Endodermal cell (in vitro differentiated cells): ENCODE results near the gene VWA8. TPM values are rescaled to one million over a fixed set of nuclear protein-coding genes. Genes with fewer than 3 reads are reported as not detected.

Source experiments
- DNase-seq: peaks from one replicate; pipeline ENCODE4 v3.0.0-alpha.2; 2017
- H3K27ac ChIP-seq: 2 replicates; pipeline ENCODE4 v1.5.1; 2013; ENCODE audit warnings: mild to moderate bottlenecking, low read depth, low read length, moderate library complexity
- H3K27me3 ChIP-seq: 2 replicates; pipeline ENCODE4 v1.6.1; 2013; ENCODE audit warnings: mild to moderate bottlenecking, low read length, moderate library complexity; ENCODE audit not compliant: insufficient read depth, control insufficient read depth, poor library complexity, severe bottlenecking
- H3K36me3 ChIP-seq: 2 replicates; pipeline ENCODE4 v1.7.0; 2013; ENCODE audit warnings: mild to moderate bottlenecking, low read length, moderate library complexity; ENCODE audit not compliant: control insufficient read depth, insufficient read depth
- H3K4me1 ChIP-seq: one replicate; pipeline ENCODE4 v1.7.0; 2013; ENCODE audit warnings: low read length; ENCODE audit not compliant: control insufficient read depth, insufficient read depth
- H3K4me3 ChIP-seq: 2 replicates; pipeline ENCODE4 v1.5.1; 2013; ENCODE audit warnings: mild to moderate bottlenecking, low read length, moderate library complexity
- H3K9ac ChIP-seq: 2 replicates; pipeline ENCODE4 v1.6.1; 2013; ENCODE audit warnings: mild to moderate bottlenecking, low read length, moderate library complexity; ENCODE audit not compliant: poor library complexity, severe bottlenecking; ENCODE audit errors: extremely low read depth
- H3K9me3 ChIP-seq: 2 replicates; pipeline ENCODE4 v1.6.1; 2013; ENCODE audit warnings: mild to moderate bottlenecking, low read length, moderate library complexity; ENCODE audit not compliant: control insufficient read depth
- H3K27ac Mint-ChIP-seq: 2 replicates; pipeline ENCODE4 v1.8.0; 2020; ENCODE audit warnings: mixed read lengths
- H3K27me3 Mint-ChIP-seq: 2 replicates; pipeline ENCODE4 v1.8.0; 2021; ENCODE audit warnings: mild to moderate bottlenecking, mixed read lengths; ENCODE audit not compliant: insufficient read depth
- H3K36me3 Mint-ChIP-seq: 2 replicates; pipeline ENCODE4 v1.8.0; 2020; ENCODE audit warnings: low read depth, mixed read lengths
- H3K4me1 Mint-ChIP-seq: 2 replicates; pipeline ENCODE4 v1.8.0; 2020; ENCODE audit warnings: mixed read lengths
- H3K4me3 Mint-ChIP-seq: 2 replicates; pipeline ENCODE4 v1.8.0; 2020; ENCODE audit warnings: mild to moderate bottlenecking, moderate library complexity, mixed read lengths
- H3K9me3 Mint-ChIP-seq: 2 replicates; pipeline ENCODE4 v1.8.0; 2020; ENCODE audit warnings: mild to moderate bottlenecking, mixed read lengths
- CTCF ChIP-seq: fragments of 200-600 bp; sonication (generic); conservative IDR thresholded peaks from 2 replicates; pipeline ENCODE4 v1.5.0; 2021; ENCODE audit warnings: antibody characterized with exemption, mild to moderate bottlenecking
- WGBS, 2 experiments: methylation state at CpG; one replicate each; pipeline versions ENCODE4 v1.1.5 to v1.1.7; 2013; ENCODE audit warnings: missing lambda C conversion rate in 2 of 2, mixed read lengths in 1 of 2; ENCODE audit not compliant: insufficient coverage in 1 of 2, insufficient read length in 1 of 2; 5-methylcytosine and 5-hydroxymethylcytosine counted together
- total RNA-seq, 2 donors: library from RNA; stranded (reverse); fragmentation: NEBNext Ultra II Directional in 1 of 2; extraction: Animal tissue kit (Norgen Biotek cat#: 25700) in 1 of 2; gene quantifications; 2 replicates in 1 of 2; 3 replicates in 1 of 2; pipeline ENCODE4 v1.2.1, GENCODE V29; 2021

Gene VWA8
- total RNA-seq, 2 donors from 2014 or later = 24.6 to 25.6 TPM

GRCh38 chr13:41847216-41847615 is 113.7 kb downstream of the VWA8 start:
- peaks cover 2% of the 10 kb centered on the region for H3K36me3 ChIP-seq
- no peak for TF ChIP-seq CTCF
- H3K27me3 Mint-ChIP-seq = no peaks in the 10 kb centered on the region
- DNase-seq = no peak
- no peak overlapping the region for H3K9ac ChIP-seq
- H3K4me3 ChIP-seq = no peak overlapping the region
- peaks cover 8% of the 10 kb centered on the region for H3K4me1 Mint-ChIP-seq
- no peaks in the 10 kb centered on the region for H3K9me3 Mint-ChIP-seq
- H3K27me3 ChIP-seq = no peaks in the 10 kb centered on the region
- peaks cover 32% of the 10 kb centered on the region for H3K36me3 Mint-ChIP-seq
- H3K4me1 ChIP-seq = peaks cover 3% of the 10 kb centered on the region
- no peaks in the 10 kb centered on the region for H3K9me3 ChIP-seq
- H3K27ac ChIP-seq = no peak overlapping the region
- WGBS, 2 experiments = 92 to 98% methylated on average over 2 to 3 of the region's 3 CpGs
- no peak overlapping the region for H3K27ac Mint-ChIP-seq
- H3K4me3 Mint-ChIP-seq = no peak overlapping the region

GRCh38 chr13:41842036-41842620 is 118.8 kb downstream of the VWA8 start:
- no peaks in the 10 kb centered on the region for H3K9me3 ChIP-seq
- H3K27me3 Mint-ChIP-seq = no peaks in the 10 kb centered on the region
- no peak overlapping the region for H3K4me3 Mint-ChIP-seq
- DNase-seq = no peak
- no peak overlapping the region for H3K4me3 ChIP-seq
- 79% methylated on average over 2 of the region's 2 CpGs; no CpG with 5 or more reads in 1 of the 2 experiments for WGBS, 2 experiments
- TF ChIP-seq CTCF = no peak
- H3K4me1 Mint-ChIP-seq = no peaks in the 10 kb centered on the region
- H3K36me3 Mint-ChIP-seq = peaks cover 37% of the 10 kb centered on the region
- H3K4me1 ChIP-seq = no peaks in the 10 kb centered on the region
- no peak overlapping the region for H3K27ac Mint-ChIP-seq
- no peak overlapping the region for H3K27ac ChIP-seq
- no peaks in the 10 kb centered on the region for H3K27me3 ChIP-seq
- H3K9ac ChIP-seq = no peak overlapping the region
- H3K9me3 Mint-ChIP-seq = no peaks in the 10 kb centered on the region
- H3K36me3 ChIP-seq = no peaks in the 10 kb centered on the region

- H3K36me3 ChIP-seq = peaks cover 18% of the 10 kb centered on the region
- Mint-ChIP-seq H3K4me3 (no peak overlapping the region), H3K4me1 (no peaks in the 10 kb centered on the region), H3K27ac (no peak overlapping the region), H3K36me3 (peaks cover 31% of the 10 kb centered on the region), H3K27me3 (no peaks in the 10 kb centered on the region), H3K9me3 (peaks cover 5% of the 10 kb centered on the region)
- H3K27me3 ChIP-seq = no peaks in the 10 kb centered on the region
- no peak for TF ChIP-seq CTCF
- 87 to 90% methylated on average over 2 of the region's 2 CpGs for WGBS, 2 experiments
- no peaks in the 10 kb centered on the region for H3K4me1 ChIP-seq
- H3K4me3 ChIP-seq = no peak overlapping the region
- no peaks in the 10 kb centered on the region for H3K9me3 ChIP-seq
- no peak overlapping the region for H3K9ac ChIP-seq
- no peak overlapping the region for H3K27ac ChIP-seq
- no peak for DNase-seq
Measured at GRCh38 chr13:41837629-41838028, 123.3 kb downstream of the VWA8 start.
